ENCODE results near the gene KRTAP3-2. TPM values are rescaled to one million over a fixed set of nuclear protein-coding genes. Genes with fewer than 3 reads are reported as not detected.

KRTAP3-2 gene
- total and polyA plus RNA-seq, 2 donors (not counting 1 experiment from before 2014, with no cell fraction given) = not detected

- H3K9ac ChIP-seq (ENCODE audit: low read length) = no peak overlapping the region
- no peaks in the 10 kb centered on the region for H3K4me1 Mint-ChIP-seq
- H3K27ac Mint-ChIP-seq = no peak overlapping the region
- intact Hi-C loops (cut with micrococcal nuclease) = no loop called here
- ChIA-PET CTCF (no interaction called here), POLR2A (no interaction called here)
- no peak for DNase-seq
- H3K9me3 Mint-ChIP-seq (ENCODE audit: insufficient read depth) = no peaks in the 10 kb centered on the region
- H3K27me3 Mint-ChIP-seq = peaks cover 49% of the 10 kb centered on the region
- H3K79me2 ChIP-seq (ENCODE audit: control insufficient read depth, insufficient read depth, low read length) = no peaks in the 10 kb centered on the region
- no peak overlapping the region for H3K4me3 ChIP-seq (ENCODE audit: control extremely low read depth in 1 of 5, extremely low read depth in 1 of 5, insufficient read depth in 1 of 5, low read depth in 2 of 5, low read length in 4 of 5)
- H4K20me1 ChIP-seq (ENCODE audit: control insufficient read depth, insufficient read depth, low read length, poor library complexity, severe bottlenecking) = no peaks in the 10 kb centered on the region
- H3K27me3 ChIP-seq (replicated peaks in 1 of 4; ENCODE audit: control extremely low read depth in 1 of 4, control insufficient read depth in 3 of 4, insufficient read depth in 4 of 4, low read length in 3 of 4) = peaks cover 0 to 10% (median 6%) of the 10 kb centered on the region in 4 experiments
- no peak for TF ChIP-seq EZH2 (IDR thresholded peaks at IDR 0.05; ENCODE audit: borderline replicate concordance, insufficient read depth, low read depth, low read length, poor library complexity, severe bottlenecking)
- TF ChIP-seq, protein P1, sequence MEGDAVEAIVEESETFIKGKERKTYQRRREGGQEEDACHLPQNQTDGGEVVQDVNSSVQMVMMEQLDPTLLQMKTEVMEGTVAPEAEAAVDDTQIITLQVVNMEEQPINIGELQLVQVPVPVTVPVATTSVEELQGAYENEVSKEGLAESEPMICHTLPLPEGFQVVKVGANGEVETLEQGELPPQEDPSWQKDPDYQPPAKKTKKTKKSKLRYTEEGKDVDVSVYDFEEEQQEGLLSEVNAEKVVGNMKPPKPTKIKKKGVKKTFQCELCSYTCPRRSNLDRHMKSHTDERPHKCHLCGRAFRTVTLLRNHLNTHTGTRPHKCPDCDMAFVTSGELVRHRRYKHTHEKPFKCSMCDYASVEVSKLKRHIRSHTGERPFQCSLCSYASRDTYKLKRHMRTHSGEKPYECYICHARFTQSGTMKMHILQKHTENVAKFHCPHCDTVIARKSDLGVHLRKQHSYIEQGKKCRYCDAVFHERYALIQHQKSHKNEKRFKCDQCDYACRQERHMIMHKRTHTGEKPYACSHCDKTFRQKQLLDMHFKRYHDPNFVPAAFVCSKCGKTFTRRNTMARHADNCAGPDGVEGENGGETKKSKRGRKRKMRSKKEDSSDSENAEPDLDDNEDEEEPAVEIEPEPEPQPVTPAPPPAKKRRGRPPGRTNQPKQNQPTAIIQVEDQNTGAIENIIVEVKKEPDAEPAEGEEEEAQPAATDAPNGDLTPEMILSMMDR (IDR thresholded peaks at IDR 0.05) = no peak
- H3K27ac ChIP-seq (ENCODE audit: low read length in 2 of 2) = no peak overlapping the region
- no peaks in the 10 kb centered on the region for H3K4me1 ChIP-seq (ENCODE audit: control insufficient read depth in 2 of 2, insufficient read depth in 2 of 2, low read length in 2 of 2)
- no peak overlapping the region for H3K4me3 Mint-ChIP-seq
- ATAC-seq (ENCODE audit: low read depth) = no peak
- WGBS (ENCODE audit: insufficient coverage) = no CpG with 5 or more reads among the region's 4 CpGs
- no peak overlapping the region for H3K4me2 ChIP-seq (replicated peaks; ENCODE audit: low read depth, low read length, poor library complexity, severe bottlenecking)
- H3K36me3 ChIP-seq (replicated peaks in 1 of 2; ENCODE audit: control extremely low read depth in 1 of 2, control insufficient read depth in 1 of 2, extremely low read depth in 1 of 2, insufficient read depth in 2 of 2, low read length in 1 of 2) = no peaks in the 10 kb centered on the region
- H3K9me3 ChIP-seq (ENCODE audit: control extremely low read depth in 1 of 3, control insufficient read depth in 2 of 3, insufficient read depth in 1 of 3, low read length in 2 of 3) = peaks cover 0 to 1% (median 0%) of the 10 kb centered on the region in 3 donors
- no peak overlapping the region for H2AFZ ChIP-seq (ENCODE audit: insufficient read depth, low read depth, low read length, poor library complexity, severe bottlenecking)
Observed at GRCh38 chr17:40996829-40997228, 2.9 kb downstream of the KRTAP3-2 start.

DNA sequence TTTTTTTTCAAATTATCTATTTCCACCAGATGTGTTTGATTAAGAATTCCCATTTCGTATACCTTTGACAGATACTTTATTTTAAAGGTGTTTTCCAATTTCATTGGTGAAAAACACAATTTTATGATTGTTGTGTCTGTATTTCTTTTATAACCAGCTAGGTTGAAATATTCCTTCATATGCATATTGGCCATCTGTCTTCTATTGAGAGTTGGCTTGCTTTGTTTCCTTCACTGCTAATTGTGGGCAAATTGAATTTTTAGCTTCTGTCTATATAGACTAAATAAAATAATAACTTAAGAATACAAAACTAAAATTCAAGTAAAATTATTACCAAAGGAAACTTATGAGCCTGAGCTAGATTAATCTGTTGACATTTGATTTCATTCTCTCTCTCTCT lies 4.6 kb downstream of the KRTAP3-2 start:
- Histone ChIP-seq H3K9me3 (ENCODE audit: control extremely low read depth in 1 of 3, control insufficient read depth in 2 of 3, insufficient read depth in 1 of 3, low read length in 2 of 3) (no peaks in the 10 kb centered on the region), H3K4me3 (ENCODE audit: control extremely low read depth in 1 of 5, extremely low read depth in 1 of 5, insufficient read depth in 1 of 5, low read depth in 2 of 5, low read length in 4 of 5) (no peak overlapping the region), H3K4me2 (replicated peaks; ENCODE audit: low read depth, low read length, poor library complexity, severe bottlenecking) (no peak overlapping the region), H3K36me3 (replicated peaks in 1 of 2; ENCODE audit: control extremely low read depth in 1 of 2, control insufficient read depth in 1 of 2, extremely low read depth in 1 of 2, insufficient read depth in 2 of 2, low read length in 1 of 2) (no peaks in the 10 kb centered on the region), H2AFZ (ENCODE audit: insufficient read depth, low read depth, low read length, poor library complexity, severe bottlenecking) (no peak overlapping the region), H3K79me2 (ENCODE audit: control insufficient read depth, insufficient read depth, low read length) (no peaks in the 10 kb centered on the region), H3K4me1 (ENCODE audit: control insufficient read depth in 2 of 2, insufficient read depth in 2 of 2, low read length in 2 of 2) (no peaks in the 10 kb centered on the region), H3K9ac (ENCODE audit: low read length) (no peak overlapping the region), H3K27ac (ENCODE audit: low read length in 2 of 2) (no peak overlapping the region), H4K20me1 (ENCODE audit: control insufficient read depth, insufficient read depth, low read length, poor library complexity, severe bottlenecking) (no peaks in the 10 kb centered on the region), H3K27me3 (replicated peaks in 1 of 4; ENCODE audit: control extremely low read depth in 1 of 4, control insufficient read depth in 3 of 4, insufficient read depth in 4 of 4, low read length in 3 of 4) (peaks cover 0 to 10% (median 6%) of the 10 kb centered on the region in 4 experiments)
- intact Hi-C loops (cut with micrococcal nuclease) = no loop called here
- DNase-seq = no peak
- H3K4me1 Mint-ChIP-seq = no peaks in the 10 kb centered on the region
- ChIA-PET CTCF (interaction anchor here (0.6 kb wide), 1 partner anchor 436 kb away, joined by 3 read pairs; no protein-coding TSS in a partner anchor), POLR2A (no interaction called here)
- H3K27ac Mint-ChIP-seq = no peak overlapping the region
- TF ChIP-seq, protein P1 (IDR thresholded peaks at IDR 0.05) = no peak
- TF ChIP-seq EZH2 (IDR thresholded peaks at IDR 0.05; ENCODE audit: borderline replicate concordance, insufficient read depth, low read depth, low read length, poor library complexity, severe bottlenecking) = no peak
- no peak overlapping the region for H3K4me3 Mint-ChIP-seq
- whole genome bisulfite sequencing (ENCODE audit: insufficient coverage) = no CpG with 5 or more reads among the region's 1 CpG
- no peaks in the 10 kb centered on the region for H3K9me3 Mint-ChIP-seq (ENCODE audit: insufficient read depth)
- peaks cover 56% of the 10 kb centered on the region for H3K27me3 Mint-ChIP-seq
- no peak for ATAC-seq (ENCODE audit: low read depth)

Data from B cell (primary cell).